ENCODE results near the gene TPSD1. TPM values are rescaled to one million over a fixed set of nuclear protein-coding genes. Genes with fewer than 3 reads are reported as not detected.
"Not testable (repeated sequence)": the region's sequence is repeated elsewhere in the genome, so short reads cannot be mapped to it uniquely, and the experiment has no call there.

TPSD1 gene
- total and polyA plus RNA-seq, 2 donors (not counting 3 experiments of a cell fraction or from before 2014, with no cell fraction given) = not detected

- no peaks in the 10 kb centered on the region for H3K9me3 ChIP-seq (replicated peaks; ENCODE audit: control insufficient read depth, insufficient read depth, low read length)
- no peaks in the 10 kb centered on the region for H3K36me3 ChIP-seq (ENCODE audit: control insufficient read depth in 2 of 2, extremely low read depth in 1 of 2, insufficient read depth in 2 of 2, low read length in 2 of 2)
- no peak overlapping the region for H3K9ac ChIP-seq (replicated peaks; ENCODE audit: extremely low read depth, insufficient read depth, low read length)
- no peaks in the 10 kb centered on the region for H3K4me1 ChIP-seq (ENCODE audit: control insufficient read depth, extremely low read depth, insufficient read depth, low read length)
- no peaks in the 10 kb centered on the region for H3K9me1 ChIP-seq (replicated peaks; ENCODE audit: control insufficient read depth, extremely low read depth, insufficient read depth, low read length)
- FAIRE-seq = no peak
- dilution Hi-C loops (cut with MboI; ENCODE audit: extremely low pct_ligation_motif_present, low sequenced_read_pairs) = no loop called here
- no peaks in the 10 kb centered on the region for H3K27me3 ChIP-seq (ENCODE audit: control insufficient read depth in 2 of 2, insufficient read depth in 2 of 2, low read length in 2 of 2)
- H3K4me2 ChIP-seq (ENCODE audit: insufficient read depth, low read length) = no peak overlapping the region
- no peak overlapping the region for H2AFZ ChIP-seq (ENCODE audit: low read depth, low read length)
- intact Hi-C loops (cut with micrococcal nuclease) = no loop called here
- no peak for TF ChIP-seq JUN (IDR thresholded peaks at IDR 0.05; ENCODE audit: borderline replicate concordance, insufficient read depth, insufficient read length, low read depth)
- TF ChIP-seq GATA2 (IDR thresholded peaks at IDR 0.05; ENCODE audit: insufficient read depth, insufficient read length, low read depth, low read length) = no peak
- TF ChIP-seq POLR2AphosphoS5 (IDR thresholded peaks at IDR 0.05; ENCODE audit: insufficient read depth, low read depth, low read length) = no peak
- no peak for TF ChIP-seq MAX (IDR thresholded peaks at IDR 0.05; ENCODE audit: insufficient read depth, insufficient read length)
- H3K4me3 ChIP-seq (replicated peaks in 1 of 3; ENCODE audit: insufficient read depth in 1 of 3, low read depth in 1 of 3, low read length in 3 of 3) = no peak overlapping the region
- CTCF ChIA-PET = no interaction called here
- no peaks in the 10 kb centered on the region for H4K20me1 ChIP-seq (replicated peaks; ENCODE audit: control insufficient read depth, extremely low read depth, insufficient read depth, low read length)
- no TSS peak for BruUV-seq (replicated peaks)
- H3K79me2 ChIP-seq (ENCODE audit: control insufficient read depth, insufficient read depth, low read length) = no peaks in the 10 kb centered on the region
- POLR2A ChIA-PET = no interaction called here
- DNase-seq (ENCODE audit: low read depth, low spot score) = no peak
- no peak overlapping the region for H3K27ac ChIP-seq (ENCODE audit: insufficient read depth, low read depth, low read length)
Observed at GRCh38 chr16:1237990-1238389, 17.9 kb upstream of the TPSD1 start.

GRCh38 chr16:1238909-1239308 is 17.0 kb upstream of the TPSD1 start:
- H3K27ac ChIP-seq (ENCODE audit: insufficient read depth, low read depth, low read length); H3K4me1 ChIP-seq (ENCODE audit: control insufficient read depth, extremely low read depth, insufficient read depth, low read length); dilution Hi-C loops (cut with MboI; ENCODE audit: extremely low pct_ligation_motif_present, low sequenced_read_pairs); H3K9me1 ChIP-seq (replicated peaks; ENCODE audit: control insufficient read depth, extremely low read depth, insufficient read depth, low read length); H2AFZ ChIP-seq (ENCODE audit: low read depth, low read length); H3K9me3 ChIP-seq (replicated peaks; ENCODE audit: control insufficient read depth, insufficient read depth, low read length); POLR2A ChIA-PET; BruUV-seq (replicated peaks); CTCF ChIA-PET; H4K20me1 ChIP-seq (replicated peaks; ENCODE audit: control insufficient read depth, extremely low read depth, insufficient read depth, low read length); intact Hi-C loops (cut with micrococcal nuclease); FAIRE-seq; H3K9ac ChIP-seq (replicated peaks; ENCODE audit: extremely low read depth, insufficient read depth, low read length); H3K79me2 ChIP-seq (ENCODE audit: control insufficient read depth, insufficient read depth, low read length); H3K27me3 ChIP-seq (ENCODE audit: control insufficient read depth in 2 of 2, insufficient read depth in 2 of 2, low read length in 2 of 2); DNase-seq (ENCODE audit: low read depth, low spot score); H3K4me2 ChIP-seq (ENCODE audit: insufficient read depth, low read length); H3K4me3 ChIP-seq (replicated peaks in 1 of 3; ENCODE audit: insufficient read depth in 1 of 3, low read depth in 1 of 3, low read length in 3 of 3); H3K36me3 ChIP-seq (ENCODE audit: control insufficient read depth in 2 of 2, extremely low read depth in 1 of 2, insufficient read depth in 2 of 2, low read length in 2 of 2): not testable (repeated sequence)

- H3K36me3 ChIP-seq (ENCODE audit: control insufficient read depth in 2 of 2, extremely low read depth in 1 of 2, insufficient read depth in 2 of 2, low read length in 2 of 2); DNase-seq (ENCODE audit: low read depth, low spot score); H3K9me1 ChIP-seq (replicated peaks; ENCODE audit: control insufficient read depth, extremely low read depth, insufficient read depth, low read length); H3K4me3 ChIP-seq (replicated peaks in 1 of 3; ENCODE audit: insufficient read depth in 1 of 3, low read depth in 1 of 3, low read length in 3 of 3); FAIRE-seq; dilution Hi-C loops (cut with MboI; ENCODE audit: extremely low pct_ligation_motif_present, low sequenced_read_pairs); intact Hi-C loops (cut with micrococcal nuclease); H3K27ac ChIP-seq (ENCODE audit: insufficient read depth, low read depth, low read length); H3K9ac ChIP-seq (replicated peaks; ENCODE audit: extremely low read depth, insufficient read depth, low read length); H3K4me1 ChIP-seq (ENCODE audit: control insufficient read depth, extremely low read depth, insufficient read depth, low read length); H3K27me3 ChIP-seq (ENCODE audit: control insufficient read depth in 2 of 2, insufficient read depth in 2 of 2, low read length in 2 of 2); H3K9me3 ChIP-seq (replicated peaks; ENCODE audit: control insufficient read depth, insufficient read depth, low read length); H2AFZ ChIP-seq (ENCODE audit: low read depth, low read length); H3K79me2 ChIP-seq (ENCODE audit: control insufficient read depth, insufficient read depth, low read length); BruUV-seq (replicated peaks); CTCF ChIA-PET; POLR2A ChIA-PET; H3K4me2 ChIP-seq (ENCODE audit: insufficient read depth, low read length); H4K20me1 ChIP-seq (replicated peaks; ENCODE audit: control insufficient read depth, extremely low read depth, insufficient read depth, low read length): not testable (repeated sequence)
Observed at GRCh38 chr16:1239575-1239974, 16.3 kb upstream of the TPSD1 start.

- H3K36me3 ChIP-seq (ENCODE audit: control insufficient read depth in 2 of 2, extremely low read depth in 1 of 2, insufficient read depth in 2 of 2, low read length in 2 of 2); H4K20me1 ChIP-seq (replicated peaks; ENCODE audit: control insufficient read depth, extremely low read depth, insufficient read depth, low read length); H3K79me2 ChIP-seq (ENCODE audit: control insufficient read depth, insufficient read depth, low read length); H3K9me3 ChIP-seq (replicated peaks; ENCODE audit: control insufficient read depth, insufficient read depth, low read length); H3K27ac ChIP-seq (ENCODE audit: insufficient read depth, low read depth, low read length); POLR2A ChIA-PET; FAIRE-seq; H2AFZ ChIP-seq (ENCODE audit: low read depth, low read length); H3K4me2 ChIP-seq (ENCODE audit: insufficient read depth, low read length); H3K4me1 ChIP-seq (ENCODE audit: control insufficient read depth, extremely low read depth, insufficient read depth, low read length); CTCF ChIA-PET; H3K4me3 ChIP-seq (replicated peaks in 1 of 3; ENCODE audit: insufficient read depth in 1 of 3, low read depth in 1 of 3, low read length in 3 of 3); DNase-seq (ENCODE audit: low read depth, low spot score); BruUV-seq (replicated peaks); H3K27me3 ChIP-seq (ENCODE audit: control insufficient read depth in 2 of 2, insufficient read depth in 2 of 2, low read length in 2 of 2); intact Hi-C loops (cut with micrococcal nuclease); H3K9ac ChIP-seq (replicated peaks; ENCODE audit: extremely low read depth, insufficient read depth, low read length); dilution Hi-C loops (cut with MboI; ENCODE audit: extremely low pct_ligation_motif_present, low sequenced_read_pairs); H3K9me1 ChIP-seq (replicated peaks; ENCODE audit: control insufficient read depth, extremely low read depth, insufficient read depth, low read length): not testable (repeated sequence)
Observed at GRCh38 chr16:1240436-1240835, 15.4 kb upstream of the TPSD1 start, which contains the start of gene TPSAB1. TSS of gene TPSAB1 (plus strand) at chr16:1240705. CDS start at chr16:1240939, 234 bp downstream.

Measured in endothelial cell of umbilical vein (primary cell).